OCI-LY7 (cell line): ENCODE results near the gene COPS7B.

ENCODE experiments used
- CTCF ChIP-seq: fragments of 200-600 bp; sonication (generic); conservative IDR thresholded peaks from 2 replicates; pipeline ENCODE4 v1.5.1; 2014; ENCODE audit warnings: mild to moderate bottlenecking, antibody characterized with exemption, low read length, moderate library complexity, mixed read lengths
- EZH2phosphoT487 ChIP-seq: fragments of 200-600 bp; sonication (generic); IDR thresholded peaks from 2 replicates; pipeline ENCODE4 v1.6.1; 2018; ENCODE audit warnings: low read depth, borderline replicate concordance, mild to moderate bottlenecking, mixed run types, antibody characterized with exemption, low read length, moderate library complexity, mixed read lengths

GRCh38 chr2:231786917-231787292, 660 bp downstream of the COPS7B start:
- TF ChIP-seq CTCF: no peak
- no peak for TF ChIP-seq EZH2phosphoT487
